HFFc6 (cell line): Measurements from ENCODE around the gene KITLG. TPM values are rescaled to one million over a fixed set of nuclear protein-coding genes. Genes with fewer than 3 reads are reported as not detected.

ENCODE experiments used
- DNase-seq: peaks from one replicate; pipeline ENCODE4 v3.0.0-alpha.2; 2018
- H3K27ac Mint-ChIP-seq: 2 replicates; pipeline ENCODE4 v1.8.0; 2020; ENCODE audit warnings: mild to moderate bottlenecking, mixed read lengths
- H3K27me3 Mint-ChIP-seq: 2 replicates; pipeline ENCODE4 v1.8.0; 2021; ENCODE audit warnings: mild to moderate bottlenecking, moderate library complexity, mixed read lengths; ENCODE audit not compliant: insufficient read depth
- H3K36me3 Mint-ChIP-seq: 2 replicates; pipeline ENCODE4 v1.8.0; 2021; ENCODE audit warnings: low read depth, mixed read lengths
- H3K4me1 Mint-ChIP-seq: 2 replicates; pipeline ENCODE4 v1.8.0; 2020; ENCODE audit warnings: low read depth, mixed read lengths
- H3K4me3 Mint-ChIP-seq: 2 replicates; pipeline ENCODE4 v1.8.0; 2020; ENCODE audit warnings: mild to moderate bottlenecking, moderate library complexity, mixed read lengths
- H3K9me3 Mint-ChIP-seq: 2 replicates; pipeline ENCODE4 v1.8.0; 2020; ENCODE audit warnings: mild to moderate bottlenecking, mixed read lengths
- CTCF ChIP-seq: fragments of 200-600 bp; sonication (generic); IDR thresholded peaks from 2 replicates; pipeline ENCODE4 v1.5.0; 2021; ENCODE audit warnings: antibody characterized with exemption, mild to moderate bottlenecking
- total RNA-seq, 6 experiments: library from RNA; stranded (reverse); fragmentation: NEBNext Ultra II Directional; extraction: Animal tissue kit (Norgen Biotek cat#: 25700); gene quantifications; 2 replicates in 1 of 6; 3 replicates in 5 of 6; pipeline ENCODE4 v1.2.3, GENCODE V29; 2021

The KITLG gene
- total RNA-seq, 6 experiments from 2014 or later: 44.4 to 91.2 (median 74.2) TPM

DNA sequence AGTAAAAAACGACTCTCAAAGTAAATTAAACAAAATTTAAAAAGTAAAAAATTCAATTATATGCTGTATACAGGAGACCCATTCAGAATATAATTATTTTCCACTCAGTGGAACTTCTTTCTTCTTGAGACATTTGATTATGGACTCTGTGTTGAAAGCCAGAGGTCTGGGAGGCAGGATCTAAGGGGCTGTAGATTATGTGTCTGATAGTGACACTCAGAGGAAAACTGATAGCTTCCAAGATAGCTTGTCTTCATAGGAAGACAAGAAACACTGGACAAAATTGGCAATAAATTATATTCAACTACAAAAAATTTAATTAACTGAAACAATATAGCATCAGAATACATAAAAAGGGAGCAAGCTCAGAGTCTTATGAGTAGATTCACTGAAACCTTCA lies 135.8 kb downstream of the KITLG start:
- H3K36me3 Mint-ChIP-seq: peaks cover 6% of the 10 kb centered on the region; the same call in 1 of the 2 replicates

More for the DNA sequence above, 135.8 kb downstream of the KITLG start:
- Mint-ChIP-seq H3K4me3 (no peak overlapping the region), H3K4me1 (peaks cover 28% of the 10 kb centered on the region), H3K27me3 (no peaks in the 10 kb centered on the region; the same call in 1 of the 2 replicates), H3K9me3 (peaks cover 10% of the 10 kb centered on the region; the same call in 1 of the 2 replicates), H3K27ac (no peak overlapping the region)
- no peak for TF ChIP-seq CTCF
- DNase-seq: no peak
